GM18526 (cell line): ENCODE measurements around the gene KYNU.

Source experiments
- POLR2A ChIP-seq: IDR thresholded peaks from 3 replicates; pipeline ENCODE4 v1.6.1; 2011; ENCODE audit not compliant: insufficient read length; ENCODE audit errors: extremely low read depth

Gene KYNU

DNA sequence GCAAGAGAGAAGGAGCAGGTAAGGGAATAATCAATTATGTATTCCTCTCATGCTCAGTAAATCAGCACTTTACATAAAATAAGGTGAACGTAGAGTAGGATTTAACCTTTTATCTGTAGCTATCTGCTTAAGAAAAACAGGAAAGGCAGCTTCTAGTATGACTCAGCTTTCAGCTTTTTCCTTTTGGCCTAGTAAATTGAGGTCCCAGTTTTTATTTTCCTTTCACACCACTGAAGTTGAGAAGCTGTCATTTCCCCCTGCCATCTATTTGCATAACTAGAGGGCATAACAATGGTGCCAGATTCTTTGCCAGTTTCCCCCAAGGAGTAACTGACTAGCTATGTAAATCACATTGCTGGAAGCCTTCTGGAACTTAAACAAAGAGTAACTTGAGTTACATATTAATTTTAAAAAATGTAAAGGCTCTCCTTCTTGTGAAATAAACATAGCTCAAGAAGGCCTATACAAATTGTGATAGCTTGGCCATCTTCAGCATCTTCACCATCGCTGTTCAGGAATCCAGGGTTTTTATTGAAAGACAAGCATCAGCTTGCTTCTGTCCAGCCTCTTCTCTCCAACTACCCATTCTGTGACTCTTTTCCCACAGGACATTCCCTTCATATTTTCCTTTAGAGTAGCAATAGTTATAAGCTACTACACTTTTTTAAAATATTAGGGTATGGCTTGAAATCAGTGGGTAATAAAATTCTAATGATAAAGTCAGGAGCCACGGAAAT, 97.0 kb downstream of the KYNU start:
- TF ChIP-seq POLR2A = no peak

DNA sequence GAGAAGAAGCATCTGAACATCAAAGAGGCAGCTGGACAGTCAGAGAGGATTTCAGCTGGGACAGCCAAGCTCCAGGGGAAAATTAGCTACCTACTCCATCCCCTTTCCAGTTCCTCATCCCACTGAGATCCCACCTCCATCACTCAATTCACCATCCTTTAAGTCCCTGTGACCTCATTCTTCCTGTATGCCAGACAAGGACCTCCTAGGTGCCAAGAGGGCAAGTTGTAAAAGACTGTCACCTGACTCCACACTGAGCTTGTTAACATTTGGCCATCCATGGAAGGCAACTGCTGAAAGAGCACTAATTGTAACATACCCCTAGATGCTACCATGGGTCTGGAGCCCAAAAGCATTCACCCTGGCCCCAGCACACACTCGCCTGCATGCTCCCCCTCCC, 97.8 kb downstream of the KYNU start:
- no peak for TF ChIP-seq POLR2A

DNA sequence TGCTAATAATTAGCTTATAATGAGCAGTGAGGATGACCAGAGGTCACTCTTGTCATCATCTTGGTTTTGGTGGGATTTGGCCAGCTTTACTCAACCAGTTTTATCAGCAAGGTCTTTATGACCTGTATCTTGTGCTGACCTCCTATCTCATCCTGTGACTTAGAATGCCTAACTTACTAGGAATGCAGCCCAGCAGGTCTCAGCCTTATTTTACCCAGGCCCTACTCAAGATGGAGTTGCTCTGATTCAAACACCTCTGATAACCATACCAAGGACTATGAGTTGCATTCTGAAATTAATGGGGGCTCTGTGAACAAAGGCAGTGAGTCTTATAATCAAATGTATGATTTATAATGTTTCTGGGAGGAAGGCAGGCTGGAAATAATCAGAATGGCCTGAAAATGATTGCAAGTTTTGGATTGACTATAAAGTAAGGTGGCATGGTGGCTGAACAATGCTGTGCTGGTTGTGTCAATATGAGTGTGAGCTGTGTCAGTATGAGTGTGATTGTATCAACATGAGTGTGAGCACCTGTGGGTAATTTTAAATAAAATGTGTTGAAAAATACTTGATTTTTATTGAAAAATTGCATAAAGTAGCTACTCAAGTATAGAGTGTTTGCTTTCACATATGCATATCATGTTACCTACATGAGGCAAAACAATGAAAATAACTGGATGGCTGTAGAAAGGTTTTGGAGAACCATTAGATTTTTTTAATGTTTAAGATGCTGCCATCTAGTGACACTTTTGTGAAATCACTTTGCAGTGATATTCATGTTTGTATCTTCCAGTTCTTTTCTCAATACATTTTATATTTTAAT, 103.0 kb downstream of the KYNU start:
- TF ChIP-seq POLR2A = no peak

DNA sequence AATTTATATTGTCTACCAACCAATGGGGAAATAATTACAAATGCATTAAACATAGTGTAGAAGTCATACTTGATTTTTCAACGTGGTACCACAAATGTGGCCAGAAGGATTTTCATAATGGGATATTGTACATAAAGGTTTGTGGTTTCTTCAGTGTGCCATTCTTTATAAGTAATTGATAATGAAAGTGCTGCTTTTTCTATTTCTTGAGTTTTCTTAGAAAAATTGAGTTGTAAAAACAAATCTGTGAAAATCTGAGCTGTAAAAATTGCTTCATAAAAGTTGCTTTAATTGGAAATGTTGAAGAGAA, 103.6 kb downstream of the KYNU start:
- TF ChIP-seq POLR2A = no peak

- no peak for TF ChIP-seq POLR2A
These were observed 104.3 kb downstream of the KYNU start for GRCh38 chr2:142981756-142982155.

DNA sequence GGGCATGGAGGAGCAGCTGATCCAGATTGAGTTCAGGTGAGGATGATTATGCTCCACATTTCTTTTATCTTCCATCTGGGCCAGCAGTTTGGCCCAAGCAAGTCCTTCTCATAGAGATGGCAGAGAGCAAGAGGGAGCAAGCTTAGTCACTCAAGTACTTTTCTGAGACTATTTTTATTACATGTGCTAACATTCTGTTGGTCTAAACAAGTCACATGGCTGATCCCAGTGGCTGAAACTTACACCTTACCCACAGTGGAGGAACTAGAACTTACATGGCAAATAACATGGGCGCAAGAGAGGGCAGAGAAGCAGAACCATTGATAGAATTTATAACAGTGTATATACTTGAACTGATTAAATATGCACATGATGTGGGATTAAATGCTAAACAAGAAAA, 105.7 kb downstream of the KYNU start:
- no peak for TF ChIP-seq POLR2A

- no peak for TF ChIP-seq POLR2A
These were observed 107.2 kb downstream of the KYNU start for GRCh38 chr2:142984657-142985056.

- TF ChIP-seq POLR2A = no peak
These were observed 109.6 kb downstream of the KYNU start for GRCh38 chr2:142987044-142987443.

DNA sequence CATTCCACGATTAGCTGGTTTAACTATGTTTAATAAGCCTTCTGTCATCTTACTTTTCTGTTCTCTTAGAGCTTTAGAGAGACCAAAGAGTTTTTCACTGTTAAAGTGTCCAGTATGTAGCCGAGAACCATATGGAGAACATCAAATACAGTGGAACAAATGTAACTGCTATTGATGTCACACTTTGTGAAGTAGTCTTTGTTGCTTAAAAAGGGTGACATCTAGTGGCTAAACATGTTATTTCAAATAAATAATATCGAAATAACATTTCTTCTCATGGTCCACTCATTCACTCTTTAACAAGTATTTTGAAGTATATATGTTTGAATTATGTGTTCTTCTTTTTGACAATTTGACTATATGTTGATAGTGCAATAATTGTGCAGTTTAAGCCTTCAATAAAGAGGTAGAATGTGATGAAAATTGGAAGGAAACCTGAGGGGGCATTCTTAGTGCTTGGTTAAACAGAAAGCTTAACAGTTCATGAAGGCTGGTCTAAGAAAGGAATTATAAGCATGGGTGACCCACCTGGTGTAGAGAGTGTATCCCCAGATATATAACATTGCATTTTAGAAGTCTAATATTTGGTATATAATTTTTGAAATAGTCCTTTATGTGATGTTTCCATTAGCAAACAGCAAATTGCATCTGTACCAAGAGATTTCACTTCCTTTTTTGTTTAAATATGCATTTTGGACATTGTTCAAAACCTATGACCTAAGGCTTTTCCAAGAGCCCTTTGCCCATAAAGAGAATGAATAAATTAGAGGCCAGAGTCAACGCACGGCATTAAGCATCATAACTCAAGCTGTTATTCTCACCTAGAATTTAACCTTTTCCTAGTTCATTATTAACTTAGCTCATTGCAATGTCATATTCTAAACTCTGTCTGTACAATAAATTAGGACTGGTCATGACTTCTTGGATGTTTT, 112.1 kb downstream of the KYNU start:
- TF ChIP-seq POLR2A = no peak

DNA sequence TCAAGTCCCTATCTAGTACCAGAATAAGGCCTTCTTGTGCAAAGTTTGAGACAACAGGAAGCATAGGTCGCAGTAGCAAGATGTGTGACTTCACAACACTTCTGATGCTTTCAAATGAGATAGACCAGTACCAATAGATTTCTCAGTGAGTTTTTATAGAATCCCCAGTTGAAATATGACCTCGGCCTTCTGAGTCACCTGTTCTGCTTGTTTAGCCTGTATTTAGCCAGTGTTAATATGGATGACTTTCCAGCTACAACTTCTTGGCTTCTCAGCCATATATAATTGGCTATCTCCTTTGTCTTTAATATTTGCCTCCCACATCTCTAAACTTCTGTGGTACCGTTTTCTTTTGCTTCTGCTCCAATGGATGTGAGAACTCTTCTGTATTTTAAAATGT, 113.8 kb downstream of the KYNU start:
- TF ChIP-seq POLR2A = no peak

DNA sequence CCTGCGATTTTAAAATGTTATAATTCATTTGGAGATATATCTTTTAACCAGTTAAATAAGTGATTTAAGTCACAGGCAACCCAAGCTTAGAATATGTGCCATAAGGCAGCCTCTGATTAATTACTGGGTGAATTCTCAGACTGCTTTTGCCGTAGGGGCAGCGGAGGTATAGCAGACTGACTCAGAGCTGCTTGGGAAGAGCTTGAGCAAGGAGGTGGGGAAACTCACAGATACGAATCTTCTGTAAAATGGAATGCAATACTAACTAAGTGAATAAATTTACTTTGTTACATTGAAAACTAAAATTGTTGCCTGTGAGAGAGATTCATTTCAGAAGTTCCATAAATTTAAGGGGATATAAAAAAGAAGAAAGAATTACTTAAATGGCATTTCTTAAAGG, 115.4 kb downstream of the KYNU start:
- no peak for TF ChIP-seq POLR2A

- no peak for TF ChIP-seq POLR2A
These were observed 116.3 kb downstream of the KYNU start for GRCh38 chr2:142993771-142994170.

DNA sequence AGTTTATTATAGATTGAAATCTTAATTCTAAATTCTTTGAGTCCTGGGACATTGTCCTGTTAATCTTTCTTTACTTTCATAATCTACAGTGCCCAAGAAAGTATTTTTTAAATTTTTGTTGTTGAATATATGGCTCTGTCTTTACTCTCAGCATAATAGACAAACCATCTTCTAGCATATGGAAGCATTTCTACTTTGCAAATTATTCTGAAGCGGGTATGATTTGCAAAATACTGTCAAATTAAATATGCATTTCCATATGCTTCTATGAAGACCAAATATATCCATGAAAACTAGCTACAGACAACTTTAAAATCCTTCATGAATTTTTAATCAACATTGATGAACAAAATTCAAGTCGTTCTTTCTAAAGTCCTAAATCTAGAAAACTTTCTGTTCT, 117.2 kb downstream of the KYNU start:
- TF ChIP-seq POLR2A = no peak

DNA sequence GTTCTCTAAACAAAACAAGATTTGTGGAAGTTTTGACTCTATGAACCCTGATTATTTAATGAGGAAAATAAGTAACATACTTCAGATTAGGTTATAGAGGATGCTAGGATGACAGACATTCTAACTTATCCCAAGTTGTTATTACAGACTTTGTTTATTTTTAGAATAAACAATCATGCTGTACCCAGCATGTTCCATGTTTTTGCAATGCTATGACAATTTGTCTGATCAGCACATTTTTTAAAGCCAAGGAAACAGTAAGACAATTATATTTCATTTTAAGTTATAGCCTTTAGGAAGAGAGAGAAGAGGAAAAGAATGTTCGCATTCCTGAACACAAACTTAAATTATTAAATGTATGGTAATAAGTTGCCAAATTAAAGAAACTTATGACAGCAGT, 119.8 kb downstream of the KYNU start:
- TF ChIP-seq POLR2A = no peak

DNA sequence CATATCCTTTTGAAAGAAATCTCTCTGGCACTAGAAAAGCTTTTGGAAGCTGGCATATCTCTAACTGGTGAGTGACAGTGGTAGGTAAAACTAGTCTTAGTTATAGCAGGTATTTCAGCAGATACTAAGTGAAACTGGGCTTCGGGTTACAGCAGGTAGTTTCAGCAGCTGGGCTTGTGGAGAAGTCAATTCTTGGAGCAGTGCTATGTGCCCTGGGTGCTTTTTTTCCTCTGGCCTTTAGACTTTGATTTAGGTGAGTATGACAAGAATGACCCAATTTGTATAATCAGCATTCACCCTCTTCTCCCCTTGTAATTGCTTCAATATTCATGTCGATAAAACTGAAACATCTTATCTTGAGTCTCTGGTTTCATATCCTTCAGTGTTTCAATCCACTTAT, 123.1 kb downstream of the KYNU start:
- TF ChIP-seq POLR2A = no peak

DNA sequence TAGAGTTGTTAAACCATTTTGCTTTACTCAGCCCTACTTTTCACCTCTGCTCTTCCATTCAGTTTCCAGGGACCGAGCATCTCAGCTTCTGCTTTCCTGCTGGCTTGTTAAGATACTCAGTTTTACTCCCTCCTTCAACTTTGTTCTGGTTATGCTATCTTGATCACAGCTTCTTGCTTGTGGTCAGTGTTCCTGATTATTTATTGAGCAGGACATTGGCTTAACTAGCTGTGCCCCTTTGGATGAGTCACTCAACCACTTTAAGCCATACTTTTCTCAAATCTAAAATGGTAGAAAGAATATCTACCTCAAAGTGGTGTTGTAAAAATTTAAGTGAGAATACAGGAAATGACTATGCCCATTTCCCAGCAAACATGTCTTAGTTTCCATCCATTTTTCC, 124.0 kb downstream of the KYNU start:
- no peak for TF ChIP-seq POLR2A
